DND-41 (cell line): ENCODE data around the gene KCTD3.

ENCODE experiments used
- ATAC-seq: fragments of 200-7000 bp; cut with Tn5 transposase; 3 replicates; pipeline ENCODE4 v1.9.1; 2021; ENCODE audit warnings: low read depth; ENCODE audit not compliant: insufficient read depth
- DNase-seq: peaks from one replicate; pipeline ENCODE4 v3.0.0-alpha.2; 2020
- H2AFZ ChIP-seq: 2 replicates; pipeline ENCODE4 v1.6.0; 2012; ENCODE audit warnings: low read depth, low read length
- H3K27ac ChIP-seq: 2 replicates; pipeline ENCODE4 v1.5.1; 2012; ENCODE audit warnings: low read length, inconsistent platforms
- H3K27me3 ChIP-seq: fragments of 200-600 bp; sonication (generic); 2 replicates; pipeline ENCODE4 v1.6.0; 2012; ENCODE audit warnings: low read length, mild to moderate bottlenecking, inconsistent platforms; ENCODE audit not compliant: insufficient read depth, poor library complexity
- H3K36me3 ChIP-seq: 2 replicates; pipeline ENCODE4 v1.5.1; 2012; ENCODE audit warnings: low read length, inconsistent platforms; ENCODE audit not compliant: insufficient read depth
- H3K4me1 ChIP-seq: 2 replicates; pipeline ENCODE4 v1.5.1; 2012; ENCODE audit warnings: mild to moderate bottlenecking, low read length; ENCODE audit not compliant: insufficient read depth
- H3K4me2 ChIP-seq: 2 replicates; pipeline ENCODE4 v1.6.0; 2012; ENCODE audit warnings: mild to moderate bottlenecking, moderate library complexity, low read length, inconsistent platforms; ENCODE audit not compliant: insufficient read depth
- H3K4me3 ChIP-seq, 2 experiments: fragments of 200-600 bp in 1 of 2; shearing (Covaris generic) in 1 of 2; 2 replicates each; pipeline ENCODE4 v1.5.1; 2012 to 2016; ENCODE audit warnings: inconsistent platforms in 2 of 2, low read length in 2 of 2, mild to moderate bottlenecking in 2 of 2, low read depth in 1 of 2, moderate library complexity in 1 of 2
- H3K79me2 ChIP-seq: 2 replicates; pipeline ENCODE4 v1.6.0; 2012; ENCODE audit warnings: low read length, inconsistent platforms; ENCODE audit not compliant: insufficient read depth
- H3K9ac ChIP-seq: 2 replicates; pipeline ENCODE4 v1.6.0; 2012; ENCODE audit warnings: low read depth, mild to moderate bottlenecking, inconsistent platforms, low read length, moderate library complexity
- H3K9me3 ChIP-seq: 2 replicates; pipeline ENCODE4 v1.5.1; 2012; ENCODE audit warnings: low read length, moderate library complexity, mild to moderate bottlenecking, inconsistent platforms; ENCODE audit not compliant: insufficient read depth, severe bottlenecking
- H4K20me1 ChIP-seq: 2 replicates; pipeline ENCODE4 v1.6.0; 2012; ENCODE audit warnings: low read length; ENCODE audit not compliant: insufficient read depth
- EZH2 ChIP-seq: IDR thresholded peaks from 3 replicates; pipeline ENCODE4 v1.6.1; 2012; ENCODE audit warnings: borderline replicate concordance, low read depth, mild to moderate bottlenecking, moderate library complexity, low read length, inconsistent platforms; ENCODE audit not compliant: severe bottlenecking
- TF ChIP-seq, protein P1 (sequence below): IDR thresholded peaks from 2 replicates; pipeline ENCODE4 v1.5.1; 2012; ENCODE audit warnings: borderline replicate concordance, low read length, moderate library complexity, mild to moderate bottlenecking; ENCODE audit not compliant: poor library complexity, severe bottlenecking; ENCODE audit errors: extremely low read depth

Gene KCTD3

DNA sequence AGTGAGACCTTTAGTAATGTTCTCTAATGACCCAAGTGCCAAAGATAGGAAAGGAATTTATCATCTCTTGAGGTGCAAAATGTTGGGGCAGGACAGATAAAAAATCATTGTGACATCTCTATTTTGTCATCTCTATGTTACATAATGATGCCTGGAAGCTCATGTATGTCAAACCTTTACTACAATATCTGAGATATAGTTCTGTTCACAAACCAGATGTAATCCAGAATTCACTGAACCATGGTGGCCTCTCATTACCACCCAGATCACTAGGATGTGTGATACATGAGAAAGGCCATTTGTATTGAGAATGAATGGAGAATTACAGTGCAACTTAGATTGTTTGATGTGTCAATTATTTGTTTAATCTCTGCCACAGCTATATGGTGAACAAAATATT is 22.0 kb upstream of the KCTD3 start:
- Histone ChIP-seq H3K4me1 (no peaks in the 10 kb centered on the region), H3K9me3 (peaks cover 3% of the 10 kb centered on the region), H4K20me1 (no peaks in the 10 kb centered on the region), H3K27me3 (no peaks in the 10 kb centered on the region), H3K79me2 (no peaks in the 10 kb centered on the region), H3K4me3 (no peak overlapping the region), H2AFZ (no peak overlapping the region), H3K27ac (no peak overlapping the region), H3K36me3 (no peaks in the 10 kb centered on the region), H3K9ac (no peak overlapping the region), H3K4me2 (no peak overlapping the region)
- ATAC-seq (no peak), DNase-seq (no peak)
- TF ChIP-seq EZH2, result no peak
- TF ChIP-seq, protein P1, sequence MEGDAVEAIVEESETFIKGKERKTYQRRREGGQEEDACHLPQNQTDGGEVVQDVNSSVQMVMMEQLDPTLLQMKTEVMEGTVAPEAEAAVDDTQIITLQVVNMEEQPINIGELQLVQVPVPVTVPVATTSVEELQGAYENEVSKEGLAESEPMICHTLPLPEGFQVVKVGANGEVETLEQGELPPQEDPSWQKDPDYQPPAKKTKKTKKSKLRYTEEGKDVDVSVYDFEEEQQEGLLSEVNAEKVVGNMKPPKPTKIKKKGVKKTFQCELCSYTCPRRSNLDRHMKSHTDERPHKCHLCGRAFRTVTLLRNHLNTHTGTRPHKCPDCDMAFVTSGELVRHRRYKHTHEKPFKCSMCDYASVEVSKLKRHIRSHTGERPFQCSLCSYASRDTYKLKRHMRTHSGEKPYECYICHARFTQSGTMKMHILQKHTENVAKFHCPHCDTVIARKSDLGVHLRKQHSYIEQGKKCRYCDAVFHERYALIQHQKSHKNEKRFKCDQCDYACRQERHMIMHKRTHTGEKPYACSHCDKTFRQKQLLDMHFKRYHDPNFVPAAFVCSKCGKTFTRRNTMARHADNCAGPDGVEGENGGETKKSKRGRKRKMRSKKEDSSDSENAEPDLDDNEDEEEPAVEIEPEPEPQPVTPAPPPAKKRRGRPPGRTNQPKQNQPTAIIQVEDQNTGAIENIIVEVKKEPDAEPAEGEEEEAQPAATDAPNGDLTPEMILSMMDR, result no peak

GRCh38 chr1:215547011-215547410 is 20.1 kb upstream of the KCTD3 start:
- Histone ChIP-seq H3K4me3 (no peak overlapping the region), H3K4me1 (no peaks in the 10 kb centered on the region), H3K27me3 (no peaks in the 10 kb centered on the region), H3K27ac (no peak overlapping the region), H3K9ac (no peak overlapping the region), H2AFZ (no peak overlapping the region), H3K36me3 (no peaks in the 10 kb centered on the region), H3K4me2 (no peak overlapping the region), H3K9me3 (peaks cover 3% of the 10 kb centered on the region), H4K20me1 (no peaks in the 10 kb centered on the region), H3K79me2 (no peaks in the 10 kb centered on the region)
- no peak for TF ChIP-seq EZH2
- TF ChIP-seq, protein P1, result no peak
- DNase-seq (no peak), ATAC-seq (no peak)

GRCh38 chr1:215551806-215552205 is 15.3 kb upstream of the KCTD3 start:
- no peak overlapping the region for H3K27ac ChIP-seq
- no peak overlapping the region for H3K4me3 ChIP-seq
- H3K27me3 ChIP-seq, result no peaks in the 10 kb centered on the region
- no peak overlapping the region for H3K9ac ChIP-seq
- ATAC-seq, result no peak
- H3K4me1 ChIP-seq, result no peaks in the 10 kb centered on the region
- no peak overlapping the region for H2AFZ ChIP-seq
- peaks cover 3% of the 10 kb centered on the region for H3K9me3 ChIP-seq
- H3K79me2 ChIP-seq, result no peaks in the 10 kb centered on the region
- H3K36me3 ChIP-seq, result no peaks in the 10 kb centered on the region
- TF ChIP-seq, protein P1, result no peak
- TF ChIP-seq EZH2, result no peak
- DNase-seq, result no peak
- no peak overlapping the region for H3K4me2 ChIP-seq
- no peaks in the 10 kb centered on the region for H4K20me1 ChIP-seq

DNA sequence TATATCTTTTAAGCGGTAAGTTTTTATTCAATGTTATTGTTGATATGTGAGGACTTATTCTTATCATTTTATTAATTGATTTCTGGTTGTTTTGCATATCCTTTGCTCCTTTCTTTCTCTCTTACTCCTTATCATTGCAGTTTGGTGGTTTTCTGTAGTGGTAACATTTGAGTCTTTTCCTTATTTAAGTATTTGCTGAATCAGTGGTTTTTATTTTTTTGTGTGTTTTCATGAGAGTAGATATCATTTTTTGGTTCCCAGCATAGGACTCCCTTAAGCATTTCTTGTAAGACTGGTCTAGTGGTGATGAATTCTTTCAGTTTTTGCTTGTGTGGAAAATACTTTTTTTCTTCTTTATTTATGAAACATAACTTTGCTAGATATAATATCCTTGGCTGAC is 12.2 kb upstream of the KCTD3 start:
- peaks cover 3% of the 10 kb centered on the region for H3K9me3 ChIP-seq
- H3K4me1 ChIP-seq, result no peaks in the 10 kb centered on the region
- no peaks in the 10 kb centered on the region for H3K27me3 ChIP-seq
- no peak for DNase-seq
- no peaks in the 10 kb centered on the region for H3K36me3 ChIP-seq
- no peak overlapping the region for H2AFZ ChIP-seq
- no peak for ATAC-seq
- no peak overlapping the region for H3K9ac ChIP-seq
- H3K27ac ChIP-seq, result no peak overlapping the region
- no peak overlapping the region for H3K4me2 ChIP-seq
- TF ChIP-seq, protein P1, result no peak
- TF ChIP-seq EZH2, result no peak
- no peaks in the 10 kb centered on the region for H4K20me1 ChIP-seq
- no peaks in the 10 kb centered on the region for H3K79me2 ChIP-seq
- H3K4me3 ChIP-seq, result no peak overlapping the region
